ENCODE measurements around the gene SLC15A3.

- TF ChIP-seq POLR2A (IDR thresholded peaks at IDR 0.05): no peak
- no peak for TF ChIP-seq CTCF (IDR thresholded peaks at IDR 0.05)
Measured at GRCh38 chr11:60984636-60985035, 32.7 kb upstream of the SLC15A3 start.

Data from thyroid gland (tissue), 4 donors.